ENCODE data around the gene KIF5C. TPM values are rescaled to one million over a fixed set of nuclear protein-coding genes. Genes with fewer than 3 reads are reported as not detected.
"Not testable (repeated sequence)": the region's sequence is repeated elsewhere in the genome, so short reads cannot be mapped to it uniquely, and the experiment has no call there.

KIF5C gene
- total RNA-seq, 1 donor from 2014 or later: 63.1 TPM

GRCh38 chr2:148853458-148853857 lies 21.6 kb upstream of the KIF5C start:
- Histone ChIP-seq H3K79me2 (ENCODE audit: low read depth) (no peaks in the 10 kb centered on the region), H3F3A (ENCODE audit: low read depth) (no peaks in the 10 kb centered on the region), H3K4me3 (no peak overlapping the region), H3K4me1 (no peaks in the 10 kb centered on the region), H3K27me3 (peaks cover 6% of the 10 kb centered on the region), H2AFZ (replicated peaks) (no peak overlapping the region), H4K20me1 (ENCODE audit: low read depth) (no peaks in the 10 kb centered on the region), H3K27ac (no peak overlapping the region), H3K9ac (no peak overlapping the region), H3K9me3 (ENCODE audit: low read depth) (no peaks in the 10 kb centered on the region), H3K4me2 (no peak overlapping the region), H3K36me3 (no peaks in the 10 kb centered on the region)
- Mint-ChIP-seq H3K27ac (no peak overlapping the region), H3K27me3 (ENCODE audit: insufficient read depth, low read depth) (no peaks in the 10 kb centered on the region), H3K4me3 (no peak overlapping the region), H3K4me1 (no peaks in the 10 kb centered on the region), H3K9me3 (peaks cover 2% of the 10 kb centered on the region), H3K36me3 (peaks cover 1% of the 10 kb centered on the region)
- no peak for TF ChIP-seq EZH2phosphoT487 (IDR thresholded peaks at IDR 0.05)
- no peak for TF ChIP-seq EZH2 (IDR thresholded peaks at IDR 0.05)
- TF ChIP-seq CTCF (IDR thresholded peaks at IDR 0.05): no peak
- no peak for DNase-seq (ENCODE audit: low spot score)

- Mint-ChIP-seq H3K4me1 (peaks cover 9% of the 10 kb centered on the region), H3K36me3 (no peaks in the 10 kb centered on the region), H3K27me3 (ENCODE audit: insufficient read depth, low read depth) (peaks cover 2% of the 10 kb centered on the region), H3K27ac (no peak overlapping the region), H3K4me3 (no peak overlapping the region), H3K9me3 (no peaks in the 10 kb centered on the region)
- no peak overlapping the region for H2AFZ ChIP-seq (replicated peaks)
- H3F3A ChIP-seq (ENCODE audit: low read depth): no peaks in the 10 kb centered on the region
- no peaks in the 10 kb centered on the region for H3K36me3 ChIP-seq
- no peak overlapping the region for H3K4me2 ChIP-seq
- no peak overlapping the region for H3K4me3 ChIP-seq
- H3K9ac ChIP-seq: no peak overlapping the region
- peaks cover 6% of the 10 kb centered on the region for H3K4me1 ChIP-seq
- H4K20me1 ChIP-seq (ENCODE audit: low read depth): no peaks in the 10 kb centered on the region
- DNase-seq (ENCODE audit: low spot score): no peak
- no peaks in the 10 kb centered on the region for H3K9me3 ChIP-seq (ENCODE audit: low read depth)
- H3K27ac ChIP-seq: no peak overlapping the region
- H3K27me3 ChIP-seq: peaks cover 6% of the 10 kb centered on the region
- no peaks in the 10 kb centered on the region for H3K79me2 ChIP-seq (ENCODE audit: low read depth)
- TF ChIP-seq EZH2phosphoT487 (IDR thresholded peaks at IDR 0.05): no peak
- TF ChIP-seq EZH2 (IDR thresholded peaks at IDR 0.05): no peak
- no peak for TF ChIP-seq CTCF (IDR thresholded peaks at IDR 0.05)
Observed at GRCh38 chr2:148860037-148860436, 15.0 kb upstream of the KIF5C start.

GRCh38 chr2:148861367-148861766 lies 13.7 kb upstream of the KIF5C start:
- no peaks in the 10 kb centered on the region for H3K79me2 ChIP-seq (ENCODE audit: low read depth)
- no peaks in the 10 kb centered on the region for H3K9me3 ChIP-seq (ENCODE audit: low read depth)
- peaks cover 4% of the 10 kb centered on the region for H3F3A ChIP-seq (ENCODE audit: low read depth)
- H3K9me3 Mint-ChIP-seq: no peaks in the 10 kb centered on the region
- H3K27me3 ChIP-seq: peaks cover 6% of the 10 kb centered on the region
- no peak overlapping the region for H3K4me3 ChIP-seq
- H4K20me1 ChIP-seq (ENCODE audit: low read depth): no peaks in the 10 kb centered on the region
- H3K27ac ChIP-seq: no peak overlapping the region
- no peak for DNase-seq (ENCODE audit: low spot score)
- H3K36me3 ChIP-seq: no peaks in the 10 kb centered on the region
- H2AFZ ChIP-seq (replicated peaks): no peak overlapping the region
- TF ChIP-seq CTCF (IDR thresholded peaks at IDR 0.05): no peak
- TF ChIP-seq EZH2 (IDR thresholded peaks at IDR 0.05): no peak
- no peak for TF ChIP-seq EZH2phosphoT487 (IDR thresholded peaks at IDR 0.05)
- H3K4me1 ChIP-seq: peaks cover 15% of the 10 kb centered on the region
- H3K4me1 Mint-ChIP-seq: peaks cover 17% of the 10 kb centered on the region
- peaks cover 2% of the 10 kb centered on the region for H3K27me3 Mint-ChIP-seq (ENCODE audit: insufficient read depth, low read depth)
- H3K9ac ChIP-seq: no peak overlapping the region
- H3K4me3 Mint-ChIP-seq: no peak overlapping the region
- H3K36me3 Mint-ChIP-seq: no peaks in the 10 kb centered on the region
- H3K27ac Mint-ChIP-seq: no peak overlapping the region
- H3K4me2 ChIP-seq: no peak overlapping the region

GRCh38 chr2:148862478-148862877 lies 12.5 kb upstream of the KIF5C start:
- H3K9me3 Mint-ChIP-seq; H3K27ac ChIP-seq; H3K79me2 ChIP-seq (ENCODE audit: low read depth): not testable (repeated sequence)

More at GRCh38 chr2:148862478-148862877, 12.5 kb upstream of the KIF5C start:
- H2AFZ ChIP-seq (replicated peaks); H4K20me1 ChIP-seq (ENCODE audit: low read depth); DNase-seq (ENCODE audit: low spot score); H3K4me2 ChIP-seq; H3K27me3 Mint-ChIP-seq (ENCODE audit: insufficient read depth, low read depth); H3K4me3 ChIP-seq; H3K27ac Mint-ChIP-seq; H3K9ac ChIP-seq; H3F3A ChIP-seq (ENCODE audit: low read depth); H3K36me3 ChIP-seq; H3K4me3 Mint-ChIP-seq; H3K9me3 ChIP-seq (ENCODE audit: low read depth); H3K36me3 Mint-ChIP-seq: not testable (repeated sequence)
- H3K27me3 ChIP-seq: peaks cover 12% of the 10 kb centered on the region
- peaks cover 17% of the 10 kb centered on the region for H3K4me1 Mint-ChIP-seq
- peaks cover 15% of the 10 kb centered on the region for H3K4me1 ChIP-seq
